LoVo (cell line): ENCODE measurements around the gene STX19.
A peak's percentile ranks its signal among the peaks of the same experiment; 100 is the strongest.

Source experiments
- DNase-seq: peaks from one replicate; pipeline ENCODE4 v3.0.0-alpha.2; 2016; ENCODE audit warnings: low spot score

STX19 gene

GRCh38 chr3:94036909-94037507 lies 8.6 kb upstream of the STX19 start:
- peak; percentile 16 for DNase-seq

GRCh38 chr3:94026623-94027022 lies 1.8 kb downstream of the STX19 start:
- DNase-seq, result no peak

- DNase-seq, result no peak
Measured at GRCh38 chr3:94024385-94024784, 4.0 kb downstream of the STX19 start.

- no peak for DNase-seq
Measured at GRCh38 chr3:94020293-94020692, 8.1 kb downstream of the STX19 start.

- DNase-seq, result no peak
Measured at GRCh38 chr3:94019659-94020058, 8.7 kb downstream of the STX19 start.

- DNase-seq, result no peak
Measured at GRCh38 chr3:94015025-94015424, 13.4 kb downstream of the STX19 start.

GRCh38 chr3:94012185-94012584 lies 16.2 kb downstream of the STX19 start:
- no peak for DNase-seq

GRCh38 chr3:94011233-94011711 lies 17.1 kb downstream of the STX19 start:
- no peak for DNase-seq

- no peak for DNase-seq
Measured at GRCh38 chr3:94009608-94010007, 18.8 kb downstream of the STX19 start.

- no peak for DNase-seq
Measured at GRCh38 chr3:94008253-94008652, 20.1 kb downstream of the STX19 start.

- DNase-seq, result peak; percentile 56
Measured at GRCh38 chr3:94004301-94004910, 24.0 kb downstream of the STX19 start.

- no peak for DNase-seq
Measured at GRCh38 chr3:94001827-94002495, 26.4 kb downstream of the STX19 start.

GRCh38 chr3:94001191-94001590 lies 27.2 kb downstream of the STX19 start:
- no peak for DNase-seq

- DNase-seq, result no peak
Measured at GRCh38 chr3:93994056-93994455, 34.3 kb downstream of the STX19 start.

- DNase-seq, result no peak
Measured at GRCh38 chr3:93992207-93992606, 36.2 kb downstream of the STX19 start.

GRCh38 chr3:93991631-93992030 lies 36.8 kb downstream of the STX19 start:
- no peak for DNase-seq

- DNase-seq, result no peak
Measured at GRCh38 chr3:93989241-93989640, 39.2 kb downstream of the STX19 start.

- DNase-seq, result no peak
Measured at GRCh38 chr3:93988764-93989163, 39.6 kb downstream of the STX19 start.

- DNase-seq, result no peak
Measured at GRCh38 chr3:93988283-93988682, 40.1 kb downstream of the STX19 start.

- DNase-seq, result no peak
Measured at GRCh38 chr3:93984618-93985017, 43.8 kb downstream of the STX19 start.

GRCh38 chr3:93983408-93983807 lies 45.0 kb downstream of the STX19 start:
- DNase-seq, result no peak

GRCh38 chr3:93981649-93982048 lies 46.7 kb downstream of the STX19 start:
- DNase-seq, result no peak

GRCh38 chr3:93979850-93980676 lies 48.3 kb downstream of the STX19 start, which contains the start of gene ARL13B:
TSS of gene ARL13B (plus strand) at chr3:93980155. CDS start at chr3:93980424, 269 bp downstream.
- DNase-seq, result peak; percentile 96
